SK-N-SH treated with all-trans-retinoic acid at 6 μM for 48 hours (cell line): Measurements from ENCODE around the gene CST11.

Experiments used
- RARB ChIP-seq: fragments of 250-450 bp; sonication (Bioruptor Pico); IDR thresholded peaks from 2 replicates; pipeline ENCODE4 v1.8.0; 2021; ENCODE audit warnings: mild to moderate bottlenecking, moderate library complexity
- ZFP3 ChIP-seq: fragments of 250-450 bp; sonication (Bioruptor Pico); IDR thresholded peaks from 2 replicates; pipeline ENCODE4 v1.5.0; 2020; ENCODE audit warnings: mild to moderate bottlenecking, moderate library complexity

- TF ChIP-seq RARB (CRISPR knock-in tag) (no peak), ZFP3 (CRISPR knock-in tag) (no peak)
Observed at GRCh38 chr20:23419657-23419994, 33.0 kb downstream of the CST11 start.
